Gastrocnemius medialis (tissue), 4 donors: ENCODE data around the gene NTNG2. TPM values are rescaled to one million over a fixed set of nuclear protein-coding genes. Genes with fewer than 3 reads are reported as not detected.

Experiments
- ATAC-seq, 2 donors: fragments of 150-250 bp; one replicate each; pipeline ENCODE4 v1.9.1; 2016
- DNase-seq, 2 donors: peaks; one replicate each; pipeline ENCODE4 v3.0.0-alpha.2; 2019
- H3K27ac ChIP-seq, 4 donors: fragments of 200-600 bp; sonication (generic); 1 replicate in 1 of 4; 2 replicates in 3 of 4; pipeline ENCODE4 v1.5.1; 2016 to 2018; ENCODE audit warnings: mild to moderate bottlenecking in 2 of 4, moderate library complexity in 1 of 4
- H3K27me3 ChIP-seq, 3 donors: fragments of 200-600 bp; sonication (generic) in 2 of 3; 1 replicate in 1 of 3; 2 replicates in 2 of 3; pipeline versions ENCODE4 v1.5.1 to v1.6.0; 2016 to 2019; ENCODE audit warnings: mild to moderate bottlenecking in 1 of 3, moderate library complexity in 1 of 3
- H3K36me3 ChIP-seq, 2 donors: fragments of 200-600 bp; sonication (generic) in 1 of 2; one replicate each; pipeline ENCODE4 v1.5.1; 2017 to 2018
- H3K4me1 ChIP-seq, 2 donors: fragments of 200-600 bp; sonication (generic) in 1 of 2; one replicate each; pipeline ENCODE4 v1.5.1; 2016 to 2017; ENCODE audit warnings: mild to moderate bottlenecking in 2 of 2
- H3K4me3 ChIP-seq, 4 donors: fragments of 200-600 bp; sonication (generic) in 3 of 4; 1 replicate in 1 of 4; 2 replicates in 3 of 4; pipeline ENCODE4 v1.5.1; 2016 to 2019; ENCODE audit warnings: mild to moderate bottlenecking in 2 of 4
- H3K9me3 ChIP-seq, 3 donors: fragments of 200-600 bp; sonication (generic) in 2 of 3; 1 replicate in 1 of 3; 2 replicates in 2 of 3; pipeline ENCODE4 v1.5.1; 2016 to 2019
- POLR2A ChIP-seq, 2 donors: fragments of 450-650 bp; IDR thresholded peaks; one replicate each; pipeline ENCODE4 v1.6.1; 2017; ENCODE audit warnings: antibody characterized with exemption in 2 of 2, mild to moderate bottlenecking in 2 of 2, moderate library complexity in 2 of 2
- in situ Hi-C, 4 donors: fragments of 200-750 bp; cut with MboI; loops; one replicate each; pipeline versions ENCODE4 v1.15.0 to v1.8.0; 2017; ENCODE audit warnings: low sequenced_read_pairs in 4 of 4
- intact Hi-C: fragments of 100-400 bp; cut with DNase I; formaldehyde crosslinking; loops from one replicate; pipeline ENCODE4 v1.15.1; 2023; ENCODE audit warnings: low total_unique reads
- total RNA-seq, 4 donors: library from RNA; depleted of rRNA; stranded (reverse); fragments of >200 nt; gene quantifications; one replicate each; pipeline versions ENCODE4 v1.1.0 to v1.2.3, GENCODE V29; 2016
- TF ChIP-seq, protein P1 (sequence below), 5 experiments: fragments of 450-650 bp in 3 of 5; fragments of 200-600 bp in 2 of 5; sonication (generic) in 2 of 5; IDR thresholded peaks in 4 of 5; conservative IDR thresholded peaks in 1 of 5; 1 replicate in 4 of 5; 2 replicates in 1 of 5; pipeline ENCODE4 v1.5.1; 2016 to 2019; ENCODE audit warnings: antibody characterized with exemption in 5 of 5, mild to moderate bottlenecking in 3 of 5, moderate library complexity in 3 of 5

Gene NTNG2
- total RNA-seq, 4 donors from 2014 or later = 0.15 to 0.61 (median 0.19) TPM

DNA sequence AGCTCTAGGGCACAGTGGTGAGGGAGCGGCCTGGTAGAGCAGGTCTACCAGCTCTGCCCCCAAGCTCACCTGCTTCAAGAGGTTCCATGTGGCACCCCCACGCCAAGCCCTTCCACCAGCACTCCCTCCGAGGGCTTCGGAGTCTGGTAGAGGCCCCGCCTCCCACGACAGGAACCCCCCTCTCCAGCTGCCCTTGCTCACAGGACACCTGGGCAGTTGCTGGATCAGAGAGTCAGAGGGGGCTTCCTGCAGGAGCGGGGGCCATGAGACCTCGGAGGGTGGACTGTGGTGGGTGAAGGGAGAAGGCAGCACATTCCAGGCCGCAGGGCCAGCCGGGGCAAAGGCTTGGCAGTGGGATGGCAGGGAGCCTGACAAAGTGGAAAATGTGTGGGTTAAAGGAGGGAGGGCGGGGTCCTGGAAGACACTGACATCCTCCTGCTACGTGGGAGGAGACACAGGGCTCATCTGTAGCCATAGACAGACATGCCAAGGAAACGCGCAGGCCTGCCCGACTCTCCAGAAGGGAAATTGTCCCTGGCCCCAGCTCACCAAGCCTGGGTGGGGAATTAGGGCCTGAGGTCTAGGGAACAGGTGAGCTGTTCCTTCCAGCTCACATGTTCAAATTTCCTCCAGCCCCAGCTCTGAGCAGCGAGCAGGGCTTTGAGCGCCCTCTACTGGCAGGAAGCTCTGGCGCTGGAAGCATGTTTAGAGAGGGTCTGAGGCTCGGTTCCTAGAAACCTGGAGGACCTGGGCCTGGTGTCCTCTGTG is 74.2 kb downstream of the NTNG2 start:
- DNase-seq (peak; percentile 36 to 60), ATAC-seq (peak in 1 of 2 donors; percentile 75)
- Histone ChIP-seq H3K4me1 (peaks cover 0 to 4% of the 10 kb centered on the region in 2 donors), H3K27me3 (peaks cover 8 to 20% (median 15%) of the 10 kb centered on the region in 3 donors), H3K27ac (no peak overlapping the region), H3K4me3 (no peak overlapping the region), H3K9me3 (no peaks in the 10 kb centered on the region), H3K36me3 (no peaks in the 10 kb centered on the region)
- in situ Hi-C loops = loop anchor here in 1 of 4 donors (10.0 kb wide), 1 partner anchor 61 kb away; no protein-coding TSS in a partner anchor
- TF ChIP-seq, protein P1, sequence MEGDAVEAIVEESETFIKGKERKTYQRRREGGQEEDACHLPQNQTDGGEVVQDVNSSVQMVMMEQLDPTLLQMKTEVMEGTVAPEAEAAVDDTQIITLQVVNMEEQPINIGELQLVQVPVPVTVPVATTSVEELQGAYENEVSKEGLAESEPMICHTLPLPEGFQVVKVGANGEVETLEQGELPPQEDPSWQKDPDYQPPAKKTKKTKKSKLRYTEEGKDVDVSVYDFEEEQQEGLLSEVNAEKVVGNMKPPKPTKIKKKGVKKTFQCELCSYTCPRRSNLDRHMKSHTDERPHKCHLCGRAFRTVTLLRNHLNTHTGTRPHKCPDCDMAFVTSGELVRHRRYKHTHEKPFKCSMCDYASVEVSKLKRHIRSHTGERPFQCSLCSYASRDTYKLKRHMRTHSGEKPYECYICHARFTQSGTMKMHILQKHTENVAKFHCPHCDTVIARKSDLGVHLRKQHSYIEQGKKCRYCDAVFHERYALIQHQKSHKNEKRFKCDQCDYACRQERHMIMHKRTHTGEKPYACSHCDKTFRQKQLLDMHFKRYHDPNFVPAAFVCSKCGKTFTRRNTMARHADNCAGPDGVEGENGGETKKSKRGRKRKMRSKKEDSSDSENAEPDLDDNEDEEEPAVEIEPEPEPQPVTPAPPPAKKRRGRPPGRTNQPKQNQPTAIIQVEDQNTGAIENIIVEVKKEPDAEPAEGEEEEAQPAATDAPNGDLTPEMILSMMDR (IDR thresholded peaks at IDR 0.05 in 4 of 5, conservative IDR thresholded peaks at IDR 0.05 in 1 of 5) = peak; percentile 76 to 95 (median 89)
- TF ChIP-seq POLR2A (IDR thresholded peaks at IDR 0.05) = no peak
- intact Hi-C loops = loop anchor here (1.0 to 10.0 kb wide), 4 partner anchors 67 to 474 kb away; partner anchors contain the start of gene MED27

DNA sequence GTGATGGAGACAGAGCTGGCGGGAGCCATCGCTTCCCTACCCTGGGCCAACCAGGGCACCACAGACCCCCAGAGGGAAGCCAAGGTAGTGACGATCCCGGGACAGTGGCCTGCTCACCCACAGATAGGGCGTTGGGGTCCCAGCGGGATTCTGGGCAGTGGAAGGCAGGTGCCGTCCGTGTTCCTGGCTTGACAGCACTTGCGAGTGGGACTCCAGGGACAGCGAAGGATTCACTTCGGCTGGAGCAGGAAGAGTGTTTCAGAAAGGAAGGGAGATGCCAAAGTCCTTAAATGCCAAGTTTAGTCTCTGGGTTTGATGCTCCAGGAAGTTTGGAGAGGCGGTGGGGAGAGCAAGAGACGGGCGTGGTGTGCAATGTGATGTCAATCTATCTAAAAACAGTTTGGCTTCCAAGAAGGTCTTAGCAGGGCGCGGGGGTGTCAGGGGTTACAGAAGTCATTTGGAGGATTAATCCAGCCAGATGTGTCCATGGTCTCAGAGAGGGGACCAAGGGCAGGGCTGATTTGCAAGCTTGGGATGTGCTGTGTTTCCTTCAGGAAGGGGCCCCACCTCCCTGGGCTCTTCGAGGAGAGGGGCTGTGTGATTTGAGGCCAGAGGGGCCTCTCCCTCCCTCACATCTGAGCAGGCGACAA is 74.9 kb downstream of the NTNG2 start:
- TF ChIP-seq, protein P1 (IDR thresholded peaks at IDR 0.05 in 4 of 5, conservative IDR thresholded peaks at IDR 0.05 in 1 of 5) = peak in 3 of 5 experiments; percentile 42 to 50 (median 44)
- TF ChIP-seq POLR2A (IDR thresholded peaks at IDR 0.05) = no peak
- H3K4me1 ChIP-seq = peaks cover 0 to 10% of the 10 kb centered on the region in 2 donors
- no peak for DNase-seq
- H3K9me3 ChIP-seq = no peaks in the 10 kb centered on the region
- no peaks in the 10 kb centered on the region for H3K36me3 ChIP-seq
- in situ Hi-C loops = loop anchor here in 1 of 4 donors (10.0 kb wide), 1 partner anchor 62 kb away; no protein-coding TSS in a partner anchor
- peaks cover 13 to 15% (median 15%) of the 10 kb centered on the region in 3 donors for H3K27me3 ChIP-seq
- no peak overlapping the region for H3K4me3 ChIP-seq
- H3K27ac ChIP-seq = no peak overlapping the region
- intact Hi-C loops = loop anchor here (1.0 to 10.0 kb wide), 4 partner anchors 67 to 474 kb away; partner anchors contain the start of gene MED27
- ATAC-seq = no peak

DNA sequence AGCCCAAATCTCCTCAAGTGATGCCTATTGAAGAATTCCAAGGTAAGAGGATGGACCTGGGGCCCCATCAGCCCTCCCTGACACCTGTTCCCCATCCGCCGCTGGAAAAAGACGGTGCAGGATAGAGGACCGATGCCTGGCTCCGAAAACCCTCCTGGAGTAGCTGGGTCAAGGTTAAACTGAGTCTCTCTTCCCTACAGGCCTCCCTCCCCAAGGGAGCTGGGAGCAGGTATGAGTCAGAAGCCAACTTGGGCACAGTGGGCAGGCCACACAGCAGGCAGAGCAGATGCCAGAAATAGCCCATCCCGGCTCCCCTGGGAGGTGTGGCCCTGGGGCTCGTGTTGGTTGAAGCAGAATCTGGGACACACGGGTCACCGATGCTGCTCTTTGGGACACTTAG is 75.6 kb downstream of the NTNG2 start:
- no peak for TF ChIP-seq POLR2A (IDR thresholded peaks at IDR 0.05)
- TF ChIP-seq, protein P1 (IDR thresholded peaks at IDR 0.05 in 4 of 5, conservative IDR thresholded peaks at IDR 0.05 in 1 of 5) = no peak
- peaks cover 15 to 19% (median 18%) of the 10 kb centered on the region in 3 donors for H3K27me3 ChIP-seq
- H3K27ac ChIP-seq = no peak overlapping the region
- peaks cover 0 to 10% of the 10 kb centered on the region in 2 donors for H3K4me1 ChIP-seq
- no peak overlapping the region for H3K4me3 ChIP-seq
- intact Hi-C loops = loop anchor here (2.0 to 10.0 kb wide), 2 partner anchors 159 to 327 kb away; partner anchors contain the start of gene MED27
- peak in 1 of 2 donors; percentile 53 for DNase-seq
- in situ Hi-C loops = loop anchor here in 1 of 4 donors (10.0 kb wide), 1 partner anchor 63 kb away; no protein-coding TSS in a partner anchor
- no peaks in the 10 kb centered on the region for H3K9me3 ChIP-seq
- ATAC-seq = no peak
- H3K36me3 ChIP-seq = no peaks in the 10 kb centered on the region

DNA sequence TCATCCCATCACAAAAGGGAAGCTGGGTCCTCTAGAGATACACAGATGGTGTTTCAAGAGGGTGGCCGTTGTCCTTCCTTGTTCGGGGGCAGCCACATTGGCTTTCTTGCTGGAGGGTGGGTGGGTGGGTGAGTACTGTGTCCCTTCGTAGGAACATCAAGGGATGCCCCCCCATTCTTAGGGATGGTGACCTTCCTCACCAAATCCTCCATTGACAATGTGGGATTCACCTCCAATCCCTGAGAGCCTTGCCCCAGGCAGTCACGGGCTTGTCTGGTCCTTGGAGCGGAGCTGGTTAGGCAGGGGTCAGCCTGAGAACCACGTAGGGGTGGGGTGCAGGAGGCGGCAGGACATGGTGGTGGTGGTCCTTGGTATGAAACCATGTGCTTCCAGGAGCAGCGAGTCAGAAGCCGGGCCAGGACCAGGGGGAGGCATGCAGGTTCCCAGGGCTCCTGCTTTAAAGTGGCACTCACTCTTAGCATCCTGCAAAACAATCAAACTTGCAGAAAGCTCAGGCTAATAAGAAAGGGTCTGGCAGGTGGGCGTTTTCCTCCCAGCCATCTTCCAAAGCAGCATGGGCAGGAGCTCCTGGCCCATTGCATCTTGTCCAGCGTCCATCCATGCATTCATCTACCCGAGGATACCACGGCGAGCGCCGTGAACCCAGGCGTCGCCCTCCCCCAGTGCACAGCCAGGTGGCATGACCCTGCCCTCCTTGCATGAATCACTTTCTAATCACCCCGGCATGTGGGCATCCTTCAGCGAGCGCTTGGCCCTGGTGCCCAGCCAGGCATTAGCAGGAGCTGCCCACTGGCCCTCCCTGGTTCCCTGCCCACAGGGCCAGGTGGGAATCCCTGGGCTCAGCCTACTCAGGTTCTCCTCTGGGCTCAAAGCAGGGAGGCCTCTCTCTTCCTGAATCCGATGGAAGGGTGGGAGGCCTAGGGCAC is 76.4 kb downstream of the NTNG2 start:
- peaks cover 22 to 26% (median 23%) of the 10 kb centered on the region in 3 donors for H3K27me3 ChIP-seq
- intact Hi-C loops = loop anchor here (10.0 kb wide), 1 partner anchor 327 kb away; no protein-coding TSS in a partner anchor
- in situ Hi-C loops = loop anchor here in 1 of 4 donors (10.0 kb wide), 1 partner anchor 63 kb away; no protein-coding TSS in a partner anchor
- no peak overlapping the region for H3K4me3 ChIP-seq
- no peak for ATAC-seq
- TF ChIP-seq POLR2A (IDR thresholded peaks at IDR 0.05) = no peak
- TF ChIP-seq, protein P1 (IDR thresholded peaks at IDR 0.05 in 4 of 5, conservative IDR thresholded peaks at IDR 0.05 in 1 of 5) = no peak
- no peaks in the 10 kb centered on the region for H3K36me3 ChIP-seq
- no peak overlapping the region for H3K27ac ChIP-seq
- H3K4me1 ChIP-seq = peaks cover 0 to 10% of the 10 kb centered on the region in 2 donors
- DNase-seq = no peak
- H3K9me3 ChIP-seq = no peaks in the 10 kb centered on the region
